PC-3 (cell line): ENCODE results near the gene ANKRD1. TPM values are rescaled to one million over a fixed set of nuclear protein-coding genes. Genes with fewer than 3 reads are reported as not detected.

ENCODE experiments used
- ATAC-seq: fragments of 200-7000 bp; cut with Tn5 transposase; 2 replicates; pipeline ENCODE4 v1.9.1; 2020; ENCODE audit warnings: mild to moderate bottlenecking, moderate library complexity
- BruUV-seq: library from RNA; stranded (reverse); fragments of 400-500 nt; replicated peaks from 2 replicates; lab custom pipeline; 2021; lab: Mats Ljungman, UMichigan
- CTCF ChIA-PET: fragments of 300-600 bp; sonication (Branson Sonifier 250); formaldehyde crosslinking; loops from one replicate; lab custom pipeline; 2022; ENCODE audit warnings: antibody characterized with exemption; lab: Charles Lee
- POLR2A ChIA-PET: fragments of 300-600 bp; sonication (Branson Sonifier 250); formaldehyde crosslinking; loops from one replicate; lab custom pipeline; 2022; ENCODE audit warnings: antibody characterized with exemption; ENCODE audit not compliant: unreplicated experiment; lab: Charles Lee
- DNase-seq: peaks from one replicate; pipeline ENCODE4 v3.0.0-alpha.2; 2015
- H2AFZ ChIP-seq: fragments of 300-600 bp; sonication (generic); 2 replicates; pipeline ENCODE4 v1.6.0; 2016; ENCODE audit warnings: antibody characterized with exemption, low read length
- H3F3A ChIP-seq: fragments of 300-600 bp; sonication (generic); one replicate; pipeline ENCODE4 v1.6.0; 2017; ENCODE audit warnings: antibody characterized with exemption, low read length, control low read depth, mild to moderate bottlenecking; ENCODE audit not compliant: unreplicated experiment
- H3K27ac ChIP-seq: fragments of 300-600 bp; sonication (generic); 2 replicates; pipeline ENCODE4 v1.5.1; 2016; ENCODE audit warnings: mild to moderate bottlenecking, low read length
- H3K27me3 ChIP-seq: fragments of 300-600 bp; sonication (generic); 2 replicates; pipeline ENCODE4 v1.6.1; 2016; ENCODE audit warnings: low read length, mixed read lengths
- H3K36me3 ChIP-seq: fragments of 300-600 bp; sonication (generic); 2 replicates; pipeline ENCODE4 v1.6.1; 2016; ENCODE audit warnings: low read depth, mixed run types, low read length, mixed read lengths
- H3K4me1 ChIP-seq: fragments of 300-600 bp; sonication (generic); 2 replicates; pipeline ENCODE4 v1.5.1; 2016; ENCODE audit warnings: low read length; ENCODE audit not compliant: insufficient read depth
- H3K4me2 ChIP-seq: fragments of 300-600 bp; sonication (generic); 2 replicates; pipeline ENCODE4 v1.6.0; 2016; ENCODE audit warnings: low read length
- H3K4me3 ChIP-seq: fragments of 300-600 bp; sonication (generic); 2 replicates; pipeline ENCODE4 v1.5.1; 2016; ENCODE audit warnings: mild to moderate bottlenecking, low read length, mixed read lengths
- H3K79me2 ChIP-seq: fragments of 300-600 bp; sonication (generic); 2 replicates; pipeline ENCODE4 v1.6.1; 2017; ENCODE audit warnings: low read length, mixed read lengths
- H3K9ac ChIP-seq: fragments of 300-600 bp; sonication (generic); 2 replicates; pipeline ENCODE4 v1.6.0; 2016; ENCODE audit warnings: mild to moderate bottlenecking, low read length
- H3K9me2 ChIP-seq: fragments of 300-600 bp; sonication (generic); replicated peaks from 2 replicates; pipeline ENCODE4 v1.6.1; 2016; ENCODE audit warnings: mixed run types, low read length, mixed read lengths
- H3K9me3 ChIP-seq: fragments of 300-600 bp; sonication (generic); 2 replicates; pipeline ENCODE4 v1.6.1; 2016; ENCODE audit warnings: low read length, mixed read lengths
- H4K20me1 ChIP-seq: fragments of 300-600 bp; sonication (generic); 2 replicates; pipeline ENCODE4 v1.6.1; 2016; ENCODE audit warnings: low read length, mixed read lengths
- CTCF ChIP-seq: fragments of 300-600 bp; sonication (generic); conservative IDR thresholded peaks from 2 replicates; pipeline ENCODE4 v1.5.1; 2017; ENCODE audit warnings: antibody characterized with exemption, low read depth, mild to moderate bottlenecking, low read length
- EZH2 ChIP-seq: fragments of 300-600 bp; sonication (generic); IDR thresholded peaks from one replicate; pipeline ENCODE4 v1.6.1; 2017; ENCODE audit warnings: antibody characterized with exemption, mild to moderate bottlenecking, low read length; ENCODE audit not compliant: unreplicated experiment
- EZH2phosphoT487 ChIP-seq: fragments of 300-600 bp; sonication (generic); IDR thresholded peaks from 2 replicates; pipeline ENCODE4 v1.6.1; 2018; ENCODE audit warnings: mild to moderate bottlenecking, antibody characterized with exemption, low read length, borderline replicate concordance
- intact Hi-C: fragments of 100-400 bp; cut with micrococcal nuclease; formaldehyde crosslinking; loops from 2 replicates; pipeline ENCODE4 v1.9.0; 2023
- total RNA-seq: library from RNA; depleted of rRNA; stranded (reverse); fragments of >200 nt; gene quantifications from 2 replicates; pipeline ENCODE4 v1.2.3, GENCODE V29; 2014

The ANKRD1 gene
- total RNA-seq, 1 experiment from 2014 or later = 2.8 TPM

- H3K4me1 ChIP-seq = no peaks in the 10 kb centered on the region
- no TSS peak for BruUV-seq
- POLR2A ChIA-PET = no interaction called here
These were observed 18.2 kb upstream of the ANKRD1 start for GRCh38 chr10:90939116-90939515.

GRCh38 chr10:90937645-90938258 is 16.9 kb upstream of the ANKRD1 start:
- H3K36me3 ChIP-seq = no peaks in the 10 kb centered on the region
- H3K9me3 ChIP-seq = no peaks in the 10 kb centered on the region
- no peak overlapping the region for H3K9ac ChIP-seq
- no peaks in the 10 kb centered on the region for H3K4me1 ChIP-seq
- H3K4me2 ChIP-seq = no peak overlapping the region
- no TSS peak for BruUV-seq
- H3K9me2 ChIP-seq = no peaks in the 10 kb centered on the region
- ATAC-seq (no peak), DNase-seq (no peak)
- TF ChIP-seq EZH2phosphoT487 = no peak
- no peak for TF ChIP-seq EZH2
- TF ChIP-seq CTCF = no peak
- intact Hi-C loops = no loop called here
- ChIA-PET CTCF (no interaction called here), POLR2A (no interaction called here)
- H3K79me2 ChIP-seq = no peaks in the 10 kb centered on the region
- H4K20me1 ChIP-seq = no peaks in the 10 kb centered on the region
- no peaks in the 10 kb centered on the region for H3F3A ChIP-seq
- H3K27ac ChIP-seq = no peak overlapping the region
- H2AFZ ChIP-seq = no peak overlapping the region
- no peak overlapping the region for H3K4me3 ChIP-seq
- no peaks in the 10 kb centered on the region for H3K27me3 ChIP-seq

More at GRCh38 chr10:90939116-90939515, 18.2 kb upstream of the ANKRD1 start:
- no peaks in the 10 kb centered on the region for H3K79me2 ChIP-seq
- no peak overlapping the region for H3K27ac ChIP-seq
- no peak overlapping the region for H2AFZ ChIP-seq
- CTCF ChIA-PET = no interaction called here
- DNase-seq = no peak
- TF ChIP-seq EZH2 (no peak), CTCF (no peak), EZH2phosphoT487 (no peak)
- H3K4me2 ChIP-seq = no peak overlapping the region
- intact Hi-C loops = no loop called here
- H3F3A ChIP-seq = no peaks in the 10 kb centered on the region
- no peak overlapping the region for H3K4me3 ChIP-seq
- H3K9ac ChIP-seq = no peak overlapping the region
- no peaks in the 10 kb centered on the region for H3K9me3 ChIP-seq
- no peaks in the 10 kb centered on the region for H4K20me1 ChIP-seq
- no peaks in the 10 kb centered on the region for H3K36me3 ChIP-seq
- ATAC-seq = no peak
- H3K27me3 ChIP-seq = no peaks in the 10 kb centered on the region
- H3K9me2 ChIP-seq = no peaks in the 10 kb centered on the region

- intact Hi-C loops = no loop called here
- Histone ChIP-seq H3K4me2 (no peak overlapping the region), H3K4me3 (no peak overlapping the region), H3K36me3 (no peaks in the 10 kb centered on the region), H3K27me3 (no peaks in the 10 kb centered on the region), H2AFZ (no peak overlapping the region), H3F3A (no peaks in the 10 kb centered on the region), H3K9me2 (no peaks in the 10 kb centered on the region), H3K9me3 (no peaks in the 10 kb centered on the region), H3K4me1 (peaks cover 6% of the 10 kb centered on the region), H3K27ac (no peak overlapping the region), H4K20me1 (no peaks in the 10 kb centered on the region), H3K79me2 (no peaks in the 10 kb centered on the region), H3K9ac (no peak overlapping the region)
- ATAC-seq = no peak
- TF ChIP-seq CTCF = no peak
- TF ChIP-seq EZH2 = no peak
- TF ChIP-seq EZH2phosphoT487 = no peak
- DNase-seq = no peak
- CTCF ChIA-PET = no interaction called here
- no TSS peak for BruUV-seq
- POLR2A ChIA-PET = no interaction called here
These were observed 15.4 kb upstream of the ANKRD1 start for GRCh38 chr10:90936276-90936659.
